ENCODE data around the gene CREBBP.

Gene CREBBP

DNA sequence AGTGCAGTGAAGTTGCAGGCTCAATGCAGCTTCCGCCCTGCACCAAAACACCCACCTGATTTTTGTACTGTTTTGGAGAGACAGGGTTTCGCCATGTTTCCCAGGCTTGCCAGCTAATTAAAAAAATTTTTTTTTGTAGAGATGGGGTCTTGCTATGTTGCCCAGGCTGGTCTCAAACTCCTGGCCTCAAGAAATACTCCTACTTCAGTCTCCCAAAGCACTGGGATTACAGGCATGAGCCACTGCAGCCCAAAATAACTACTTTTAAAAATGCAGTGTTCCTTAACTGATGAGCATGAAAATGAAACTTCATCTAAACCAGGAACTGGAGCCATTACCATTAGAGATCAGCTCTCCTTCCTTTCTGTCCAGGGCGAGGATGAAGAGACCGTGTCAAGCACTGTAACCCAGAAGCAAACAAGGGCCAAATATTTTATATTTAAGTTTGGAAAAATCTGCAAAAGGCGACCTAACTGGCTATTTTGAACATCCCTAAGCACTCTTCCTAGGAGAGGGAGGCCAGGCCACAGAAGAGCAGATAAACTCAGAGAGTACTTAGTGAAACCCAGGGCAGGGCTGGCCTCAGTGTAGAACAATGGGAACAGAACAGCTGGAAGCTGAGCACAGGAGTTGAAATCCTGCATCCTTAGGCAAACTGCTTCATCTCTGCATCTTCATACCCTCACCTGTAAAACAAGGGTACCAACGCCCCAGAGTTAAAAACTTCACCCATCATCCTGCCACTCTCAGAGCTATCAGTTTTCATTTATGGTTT lies 24.0 kb downstream of the CREBBP start:
- DNase-seq = no peak

DNA sequence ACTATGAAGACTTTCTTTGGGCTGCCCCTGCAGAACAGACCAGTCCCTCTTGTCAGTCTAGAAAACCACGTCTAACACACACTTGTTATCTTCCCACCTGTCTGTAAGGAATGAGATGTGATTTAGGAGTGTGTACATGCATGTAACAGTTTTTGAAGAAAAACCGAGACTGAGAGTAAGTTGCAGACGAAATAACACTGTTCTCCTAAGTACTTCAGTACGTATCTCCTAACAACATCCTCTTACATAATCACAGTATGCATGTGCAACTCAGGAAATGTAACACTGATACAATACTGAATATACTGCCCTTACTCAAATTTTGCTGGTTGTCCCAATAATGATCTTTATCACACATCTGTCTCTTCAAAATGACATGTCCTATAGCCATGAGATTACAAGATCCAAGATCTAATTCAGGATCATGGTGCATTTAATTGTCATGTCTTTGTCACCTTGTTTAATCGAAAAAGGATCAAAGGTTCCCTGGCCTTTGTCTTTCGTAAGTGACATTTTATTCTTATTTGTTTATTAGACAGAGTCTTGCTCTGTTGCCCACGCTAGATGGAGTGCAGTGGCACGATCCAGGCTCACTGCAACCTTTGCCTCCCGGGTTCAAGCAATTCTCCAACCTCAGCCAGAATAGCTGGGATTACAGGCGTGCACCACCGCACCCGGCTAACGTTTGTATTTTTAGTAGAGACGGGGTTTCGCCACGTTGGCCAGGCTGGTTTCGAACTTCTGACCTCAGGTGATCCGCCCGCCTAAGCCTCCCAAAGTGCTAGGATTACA lies 25.6 kb downstream of the CREBBP start:
- no peak for DNase-seq

DNA sequence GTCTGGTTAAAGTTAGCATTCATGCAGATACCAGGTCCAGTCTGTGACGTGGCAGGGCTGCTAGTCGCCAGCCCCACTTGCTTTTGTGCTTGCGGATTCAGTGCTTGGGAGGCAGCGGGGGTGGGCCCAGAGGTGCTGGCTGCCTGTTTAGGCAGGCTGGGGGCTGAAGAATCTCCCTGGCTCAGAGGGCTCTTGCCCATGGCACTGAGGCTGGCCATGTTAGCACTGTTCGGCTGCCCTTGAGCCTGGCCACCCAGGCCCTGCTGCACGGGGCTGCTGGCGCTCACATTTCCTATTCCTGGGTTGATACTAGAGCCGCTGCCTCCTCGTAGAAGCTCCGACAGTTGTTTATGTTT lies 30.0 kb downstream of the CREBBP start:
- DNase-seq = no peak

DNA sequence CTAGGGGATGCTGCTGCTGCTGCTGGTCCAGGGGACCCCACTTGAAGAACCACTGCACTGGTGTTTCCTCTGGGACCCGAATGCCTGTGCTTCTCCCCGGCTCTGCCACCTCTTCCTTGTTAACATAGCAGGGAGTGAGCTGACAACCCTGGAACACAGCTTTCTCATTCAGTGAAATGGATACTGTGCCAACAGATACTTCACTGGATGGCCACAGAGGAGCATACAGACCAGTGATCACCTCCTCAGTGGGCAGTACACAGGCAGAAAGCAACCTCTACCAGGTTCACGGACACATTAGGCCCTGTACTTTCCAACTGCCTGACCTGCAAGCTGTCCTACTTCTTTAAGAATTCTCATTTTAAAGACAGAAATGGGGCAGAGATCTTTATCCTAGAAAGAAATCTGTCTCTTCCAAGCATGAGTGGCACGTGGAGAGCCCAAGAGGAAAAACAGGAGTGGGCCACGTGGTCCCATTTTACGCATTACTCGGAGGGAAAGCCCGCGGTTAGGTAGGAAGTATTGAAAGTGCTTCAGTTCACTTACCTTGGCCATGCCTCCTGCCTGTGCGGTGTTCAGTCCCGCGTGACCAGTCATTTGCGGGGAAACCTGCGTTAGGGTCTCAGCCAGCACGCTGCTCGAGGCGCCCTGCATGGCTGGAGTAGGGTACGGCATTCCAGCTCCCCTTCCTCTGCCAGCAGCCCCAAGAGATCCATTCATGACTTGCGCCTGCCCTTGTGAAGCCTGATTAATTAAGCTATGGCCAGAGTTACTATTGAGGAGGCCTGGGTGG lies 30.6 kb downstream of the CREBBP start:
- no peak for DNase-seq

DNA sequence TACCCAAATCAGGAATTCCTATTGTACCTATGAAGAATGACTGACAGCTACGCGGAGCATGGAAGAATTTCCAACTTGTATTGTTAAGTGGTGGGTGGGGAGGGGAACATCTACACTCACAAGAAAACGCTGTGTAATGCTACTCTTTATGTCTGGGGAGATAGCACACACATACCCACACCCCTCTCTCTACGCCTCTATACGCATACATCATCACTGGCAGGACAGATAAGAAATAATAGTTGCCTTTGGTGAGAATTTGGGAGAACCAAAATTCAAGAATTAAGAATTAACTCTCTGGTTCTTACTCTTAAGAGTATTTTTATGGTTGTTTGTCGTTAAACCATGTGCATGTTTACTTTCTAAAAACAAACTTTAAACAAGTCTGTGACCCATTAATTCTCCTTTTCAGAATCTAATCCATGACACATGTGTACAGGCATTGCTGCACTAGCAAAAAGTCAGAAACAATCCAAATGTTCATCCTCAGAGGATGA lies 33.9 kb downstream of the CREBBP start:
- DNase-seq = no peak

DNA sequence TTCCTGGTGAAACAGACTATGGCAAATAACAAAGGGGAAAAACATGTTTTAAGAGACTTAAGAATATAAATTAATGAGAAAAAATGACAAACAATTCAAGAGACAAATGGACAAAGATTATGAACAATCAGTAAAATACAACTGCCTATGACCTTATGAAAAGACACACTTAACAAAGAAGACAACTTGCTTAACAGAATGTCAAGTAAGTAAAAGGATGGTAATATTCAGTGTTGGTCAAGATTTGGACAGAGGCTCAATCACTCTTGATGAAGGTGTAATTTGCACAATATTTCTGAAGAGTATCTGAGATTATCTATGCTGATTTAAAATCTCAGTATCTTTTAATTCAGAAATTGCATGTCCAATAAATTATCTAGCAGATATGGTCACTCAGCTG lies 34.4 kb downstream of the CREBBP start:
- no peak for DNase-seq

DNA sequence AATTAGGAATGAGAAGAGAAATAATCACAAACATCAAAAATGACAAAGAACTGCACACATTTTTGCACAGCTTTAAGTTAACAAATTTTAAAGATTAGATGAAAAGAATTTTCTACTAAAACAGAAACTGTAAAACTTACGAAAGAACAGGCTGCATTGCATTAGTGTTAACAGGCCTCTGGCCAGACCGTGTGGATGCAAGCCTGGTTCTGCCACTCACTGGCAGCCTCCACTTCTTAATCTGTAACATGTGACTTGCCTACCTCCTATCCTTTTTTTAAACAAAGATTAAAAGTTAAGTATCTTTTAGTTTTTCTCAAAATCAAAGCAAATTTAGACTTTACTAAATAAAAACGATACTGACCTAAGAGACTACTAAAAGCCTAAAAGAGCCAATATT lies 37.5 kb downstream of the CREBBP start:
- DNase-seq = no peak

DNA sequence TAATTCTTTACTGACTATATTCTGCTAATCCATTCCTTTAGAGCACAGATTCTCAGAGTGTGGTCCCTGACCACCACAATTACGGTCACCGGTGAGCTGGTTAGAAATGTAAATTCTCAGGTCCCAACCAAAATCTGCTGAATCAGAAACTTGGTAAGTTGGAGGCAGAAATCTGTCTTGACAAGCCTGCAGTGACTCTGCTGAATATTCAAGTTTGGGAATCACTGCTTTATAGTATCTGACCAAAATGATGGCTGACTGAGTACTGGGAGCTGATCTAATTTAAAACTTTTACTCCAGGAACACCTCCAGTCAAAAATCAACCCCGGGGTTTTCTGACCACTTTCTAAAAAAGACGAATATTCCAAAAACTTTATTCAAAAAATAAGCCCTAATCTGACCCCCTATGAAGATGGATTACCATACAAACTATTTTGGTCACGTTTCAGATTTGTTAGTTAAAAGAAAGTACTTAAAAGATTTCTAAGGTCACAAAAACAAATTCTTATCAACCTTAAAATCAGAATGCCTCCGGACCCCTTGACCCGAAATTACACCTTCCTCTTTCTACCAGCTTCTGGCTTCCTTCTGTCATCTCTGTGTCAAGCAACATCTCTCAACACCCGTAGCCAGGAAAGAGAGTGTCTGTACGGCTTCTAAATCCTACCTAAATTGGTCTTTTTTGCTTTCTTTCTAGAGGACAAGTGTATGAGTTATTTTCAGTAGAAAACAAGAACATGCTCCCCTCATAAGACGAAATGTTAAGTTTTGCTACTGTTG lies 38.6 kb downstream of the CREBBP start:
- no peak for DNase-seq

DNA sequence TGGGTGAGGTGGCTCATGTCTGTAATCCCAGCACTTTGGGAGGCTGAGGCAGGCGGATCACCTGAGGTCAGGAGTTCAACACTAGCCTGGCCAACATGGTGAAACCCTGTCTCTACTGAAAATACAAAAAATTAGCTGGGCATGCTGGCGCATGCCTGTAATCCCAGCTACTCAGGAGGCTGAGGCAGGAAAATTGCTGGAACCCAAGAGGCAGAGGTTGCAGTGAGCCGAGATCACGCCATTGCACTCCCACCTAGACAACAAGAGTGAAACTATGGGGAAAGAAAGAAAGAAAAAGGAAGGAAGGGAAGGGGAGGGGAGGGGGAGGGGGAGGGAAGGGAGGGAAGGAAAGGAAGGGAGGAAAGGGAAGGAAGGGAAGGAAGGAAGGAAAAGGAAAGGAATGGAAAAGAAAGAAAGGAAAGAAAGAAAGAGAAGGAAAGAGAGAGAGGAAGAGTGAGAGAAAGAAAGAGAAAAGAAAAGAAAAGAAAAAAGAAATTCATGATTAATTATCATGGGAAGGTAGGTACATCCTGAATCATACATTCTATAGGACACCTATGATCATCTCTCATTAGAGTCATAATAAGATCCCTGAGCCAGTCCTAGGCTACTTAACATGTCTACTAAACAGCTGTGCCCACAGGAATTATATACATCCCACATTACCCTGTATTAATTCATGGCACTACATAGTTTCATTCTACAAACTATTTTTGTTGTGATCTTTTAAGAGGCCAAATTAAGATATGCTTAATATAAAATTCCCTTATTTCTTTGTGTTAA lies 40.9 kb downstream of the CREBBP start:
- no peak for DNase-seq

DNA sequence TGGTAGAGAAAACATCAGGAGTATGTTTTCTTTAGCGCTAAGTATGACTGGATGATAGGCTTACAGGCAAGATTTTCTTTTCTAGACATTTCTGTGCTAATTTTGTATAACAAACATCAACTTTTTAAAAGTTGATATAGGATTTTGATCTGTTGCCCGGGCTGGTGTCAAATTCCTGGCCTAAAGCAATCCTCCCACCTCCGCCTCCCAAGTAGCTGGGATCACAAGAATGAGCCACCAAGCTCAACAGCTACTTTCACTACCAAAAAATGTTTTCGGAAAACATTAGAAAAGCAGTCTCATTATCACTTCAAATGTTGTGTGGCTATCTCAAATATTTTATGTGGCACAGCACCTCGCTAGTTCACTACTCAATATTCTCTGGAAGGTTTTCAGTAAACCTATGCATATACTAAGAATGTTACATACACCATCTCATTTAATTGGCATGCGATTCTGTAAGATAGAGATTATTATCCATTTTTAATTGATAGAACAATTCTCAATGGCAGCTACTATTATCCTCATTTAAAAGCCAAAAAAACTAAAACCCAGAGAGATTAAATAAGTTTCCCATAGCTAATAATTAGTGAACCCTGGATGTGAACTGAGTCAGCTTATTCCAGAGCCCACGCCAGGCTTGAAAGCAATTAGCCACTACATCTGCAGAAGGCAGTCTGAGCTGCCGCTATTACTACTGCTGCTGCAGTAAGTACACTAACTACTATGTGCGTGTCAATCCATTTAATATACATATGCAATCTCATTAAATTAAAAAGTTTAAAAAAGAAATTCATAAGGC lies 41.7 kb downstream of the CREBBP start:
- no peak for DNase-seq

DNA sequence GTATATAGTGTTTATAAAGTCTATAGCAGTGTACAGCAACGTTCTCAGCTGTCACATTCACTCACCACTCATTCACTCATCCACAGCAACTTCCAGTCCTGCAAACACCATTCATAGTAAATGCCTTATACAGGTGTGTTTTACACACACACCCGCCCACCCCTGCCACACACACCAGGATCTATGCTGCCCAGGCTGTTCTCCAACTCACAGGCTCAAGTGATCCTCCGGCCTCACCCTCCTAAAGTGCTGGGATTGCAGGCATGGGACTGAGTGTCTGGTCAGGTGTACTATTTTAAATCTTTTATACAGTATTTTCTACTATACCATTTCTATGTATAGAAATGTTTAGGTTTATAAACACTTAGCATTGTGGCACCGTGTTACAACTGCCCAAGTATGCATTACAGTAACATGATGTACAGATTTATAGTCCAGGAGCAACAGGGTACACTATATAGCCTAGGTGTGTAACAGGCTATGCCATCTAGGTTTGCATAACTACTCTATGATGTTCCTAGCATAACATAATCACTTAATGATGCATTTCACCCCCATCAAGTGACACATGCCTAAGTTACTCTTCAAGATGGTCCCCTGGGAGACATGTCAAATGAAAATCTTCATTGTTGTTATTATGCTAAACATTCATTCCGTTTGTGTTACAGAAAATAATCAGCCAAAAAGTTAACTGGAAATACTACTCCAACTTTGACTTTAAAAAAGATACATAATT lies 42.5 kb downstream of the CREBBP start:
- no peak for DNase-seq

DNA sequence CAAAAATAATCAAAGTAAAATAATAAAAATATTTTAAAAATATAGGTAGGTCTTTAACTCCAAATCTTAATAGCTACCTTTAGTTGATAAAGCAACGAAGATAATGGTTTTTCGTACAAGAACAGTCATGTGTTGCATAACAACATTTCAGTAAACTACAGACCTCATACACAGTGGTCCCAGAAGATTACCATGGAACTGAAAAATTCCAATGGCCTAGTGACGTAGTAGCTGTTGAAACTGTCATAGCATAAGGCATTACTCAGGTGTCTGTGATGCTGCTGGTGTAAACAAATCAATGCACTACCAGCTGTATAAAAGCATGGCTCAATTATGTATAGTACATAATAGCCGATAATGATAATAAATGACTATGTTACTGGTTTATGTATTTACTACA lies 43.9 kb downstream of the CREBBP start:
- no peak for DNase-seq

DNA sequence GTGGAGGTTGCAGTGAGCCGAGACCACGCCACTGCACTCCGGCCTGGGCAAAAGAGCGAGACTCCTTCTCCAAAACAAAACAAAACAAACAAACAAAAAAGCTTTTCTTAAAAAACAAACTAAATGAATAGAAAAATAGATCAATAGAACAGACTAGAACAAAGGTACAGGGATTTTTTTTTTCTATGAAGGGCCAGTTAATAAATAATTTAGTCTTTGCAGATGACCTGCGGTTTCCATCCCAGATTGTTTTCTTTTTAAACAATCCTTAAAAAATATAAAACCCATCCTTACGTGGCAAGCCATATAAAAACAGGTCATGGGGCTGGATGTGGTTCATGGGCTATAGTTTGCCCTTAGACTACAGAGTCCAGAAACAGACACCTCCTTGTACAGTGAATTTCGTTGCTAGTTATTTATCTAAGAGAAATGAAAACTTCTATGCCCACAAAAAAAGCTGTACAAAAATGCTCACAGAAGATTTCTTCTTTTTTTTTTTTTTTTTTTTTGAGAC lies 45.4 kb downstream of the CREBBP start:
- no peak for DNase-seq

DNA sequence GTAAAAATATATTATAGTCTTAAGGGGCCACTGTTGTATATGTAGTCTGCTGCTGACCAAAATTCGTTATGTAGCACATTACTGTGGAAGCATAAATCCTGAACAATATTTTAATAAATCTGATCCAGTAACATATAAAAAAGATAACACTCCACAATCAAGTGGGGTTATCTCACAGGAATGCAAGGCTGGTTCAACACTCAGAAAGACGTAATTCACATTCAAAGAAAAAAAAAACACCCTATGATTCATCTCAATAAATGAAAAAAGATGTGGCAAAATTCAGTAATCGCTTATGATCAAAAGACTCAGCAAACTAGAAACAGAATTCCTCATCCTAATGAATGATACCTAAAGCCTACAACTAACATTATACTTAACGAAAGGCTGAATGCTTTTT lies 47.8 kb downstream of the CREBBP start:
- no peak for DNase-seq

DNA sequence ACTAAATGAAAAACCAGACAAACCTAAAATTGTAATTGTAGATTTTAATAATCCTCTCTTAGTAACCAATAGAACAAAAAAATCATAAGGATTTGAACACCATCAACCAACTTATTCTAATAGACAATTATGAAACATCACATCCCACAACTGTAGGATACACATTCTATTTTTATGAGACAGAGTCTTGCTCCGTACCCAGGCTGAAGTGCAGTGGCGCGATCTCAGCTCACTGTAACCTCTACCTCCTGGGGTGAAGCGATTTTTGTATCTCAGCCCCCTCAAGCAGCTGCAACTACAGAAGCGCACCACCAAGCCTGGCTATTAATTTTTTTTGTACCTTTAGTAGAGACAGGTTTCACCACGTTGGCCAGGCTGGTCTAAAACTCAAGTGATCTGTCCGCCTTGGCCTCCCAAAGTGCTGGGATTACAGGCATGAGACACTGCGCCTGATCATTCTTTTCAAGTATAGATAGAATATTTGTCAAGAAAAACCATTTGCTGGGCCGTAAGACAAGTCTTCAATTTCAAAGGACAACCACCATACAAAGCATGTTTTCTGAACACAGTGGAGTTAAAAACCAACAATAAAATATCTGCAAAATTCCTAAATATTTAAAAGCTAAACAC lies 49.8 kb downstream of the CREBBP start:
- no peak for DNase-seq

DNA sequence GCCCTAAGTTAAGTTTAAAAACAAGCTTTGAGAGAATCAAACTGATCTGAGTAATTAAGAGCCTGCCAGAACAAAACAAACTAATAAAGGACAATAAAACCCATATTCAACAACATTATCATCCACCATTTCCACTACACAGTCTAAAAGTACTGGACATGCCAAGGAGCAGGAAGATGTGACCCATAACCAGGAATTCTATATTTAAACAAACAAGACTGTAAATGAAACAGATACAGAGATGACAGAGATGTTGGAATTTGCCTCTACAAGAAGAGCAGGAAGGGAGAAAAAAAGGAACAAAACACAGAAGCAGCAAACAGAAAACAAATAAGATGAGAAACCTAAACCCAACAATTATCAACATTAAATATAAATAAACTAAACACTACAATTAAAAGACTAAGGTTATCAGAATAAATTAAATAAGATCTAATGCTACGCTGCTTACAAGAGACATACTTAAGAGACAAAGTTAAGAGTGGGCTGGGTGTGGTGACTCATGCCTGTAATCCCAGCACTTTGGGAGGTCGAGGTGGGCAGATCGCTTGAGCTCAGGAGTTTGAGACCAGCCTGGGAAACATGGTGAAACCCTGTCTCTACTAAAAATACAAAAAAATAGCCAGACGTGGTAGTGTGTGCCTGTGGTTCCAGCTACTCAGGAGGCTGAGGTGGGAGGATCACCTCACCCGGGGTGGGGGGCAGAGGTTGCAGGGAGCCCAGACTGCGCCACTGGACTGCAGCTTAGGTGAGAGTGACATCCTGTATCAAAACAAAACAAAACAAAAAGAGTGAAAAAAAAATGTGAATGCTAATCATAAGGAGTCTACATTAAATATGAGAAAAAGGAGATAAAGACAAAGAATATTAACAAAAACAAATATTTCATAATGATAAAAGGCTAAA lies 50.6 kb downstream of the CREBBP start:
- DNase-seq = no peak

DNA sequence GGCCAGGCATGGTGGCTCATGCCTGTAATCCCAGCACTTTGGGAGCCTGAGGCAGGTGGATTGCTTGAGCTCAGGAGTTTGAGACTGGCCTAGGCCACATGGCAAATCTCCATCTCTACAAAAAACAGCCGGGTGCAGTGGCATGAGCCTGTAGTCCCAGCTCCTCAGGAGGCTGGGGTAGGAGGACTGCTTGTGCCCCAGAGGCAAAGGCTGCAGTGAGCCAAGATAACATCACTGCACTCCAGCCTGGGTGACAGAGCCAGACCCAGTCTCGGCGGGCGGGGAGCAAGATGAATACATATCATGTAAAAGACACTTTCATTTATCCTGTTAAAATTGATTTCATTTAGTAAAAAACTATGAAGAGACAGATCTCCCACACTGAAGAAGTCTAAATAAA lies 54.6 kb downstream of the CREBBP start:
- DNase-seq = no peak
